ENCODE results near the gene SLC51A. TPM values are rescaled to one million over a fixed set of nuclear protein-coding genes. Genes with fewer than 3 reads are reported as not detected.
"Not testable (repeated sequence)": the region's sequence is repeated elsewhere in the genome, so short reads cannot be mapped to it uniquely, and the experiment has no call there.

SLC51A gene
- total RNA-seq, 4 donors from 2014 or later = 0.48 TPM; not detected in 3

DNA sequence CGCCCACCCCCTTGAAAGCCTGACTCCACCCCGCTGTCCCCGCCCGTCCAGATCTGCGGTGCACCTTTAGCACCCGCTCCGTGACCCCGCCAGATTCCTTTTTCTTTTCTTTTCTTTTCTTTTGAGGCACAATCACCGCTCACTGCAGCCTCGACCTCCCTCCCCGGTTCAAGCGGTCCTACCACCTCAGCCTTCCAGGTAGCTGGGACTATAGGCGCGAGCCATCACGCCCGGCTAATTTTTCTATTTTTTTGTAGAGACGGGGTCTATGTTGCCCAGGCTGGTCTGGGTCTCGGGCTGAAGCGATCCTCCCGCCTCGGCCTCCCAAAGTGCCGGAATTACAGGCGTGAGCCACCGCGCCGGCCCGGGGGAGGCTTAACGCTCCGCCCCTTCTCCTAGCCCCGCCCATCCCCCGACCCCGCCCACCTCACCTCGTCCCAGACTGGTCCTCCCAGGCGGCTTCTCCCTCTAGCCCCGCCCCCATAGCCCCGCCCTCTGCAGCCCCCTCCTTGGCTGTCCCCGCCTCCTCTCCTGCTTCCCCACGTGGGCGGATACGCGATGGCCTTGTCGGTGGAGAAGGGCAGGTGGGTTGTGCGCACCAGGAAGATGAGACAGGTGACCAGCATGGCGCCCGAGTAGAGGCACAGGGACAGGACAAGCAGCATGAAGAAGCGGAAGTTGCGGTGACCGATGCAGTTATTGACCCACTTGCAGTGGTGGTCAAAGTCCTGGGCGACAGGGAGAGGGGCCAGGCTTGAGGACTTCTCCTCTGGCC is 8.3 kb upstream of the SLC51A start:
- TF ChIP-seq, protein P1, sequence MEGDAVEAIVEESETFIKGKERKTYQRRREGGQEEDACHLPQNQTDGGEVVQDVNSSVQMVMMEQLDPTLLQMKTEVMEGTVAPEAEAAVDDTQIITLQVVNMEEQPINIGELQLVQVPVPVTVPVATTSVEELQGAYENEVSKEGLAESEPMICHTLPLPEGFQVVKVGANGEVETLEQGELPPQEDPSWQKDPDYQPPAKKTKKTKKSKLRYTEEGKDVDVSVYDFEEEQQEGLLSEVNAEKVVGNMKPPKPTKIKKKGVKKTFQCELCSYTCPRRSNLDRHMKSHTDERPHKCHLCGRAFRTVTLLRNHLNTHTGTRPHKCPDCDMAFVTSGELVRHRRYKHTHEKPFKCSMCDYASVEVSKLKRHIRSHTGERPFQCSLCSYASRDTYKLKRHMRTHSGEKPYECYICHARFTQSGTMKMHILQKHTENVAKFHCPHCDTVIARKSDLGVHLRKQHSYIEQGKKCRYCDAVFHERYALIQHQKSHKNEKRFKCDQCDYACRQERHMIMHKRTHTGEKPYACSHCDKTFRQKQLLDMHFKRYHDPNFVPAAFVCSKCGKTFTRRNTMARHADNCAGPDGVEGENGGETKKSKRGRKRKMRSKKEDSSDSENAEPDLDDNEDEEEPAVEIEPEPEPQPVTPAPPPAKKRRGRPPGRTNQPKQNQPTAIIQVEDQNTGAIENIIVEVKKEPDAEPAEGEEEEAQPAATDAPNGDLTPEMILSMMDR (IDR thresholded peaks at IDR 0.05) = no peak
- TF ChIP-seq POLR2A (IDR thresholded peaks at IDR 0.05) = no peak
- intact Hi-C loops (cut with DNase I; ENCODE audit: low total_unique reads) = no loop called here
- H3K27ac ChIP-seq = no peak overlapping the region
- H3K27me3 ChIP-seq = peaks cover 0 to 7% of the 10 kb centered on the region in 2 donors
- no peaks in the 10 kb centered on the region for H3K9me3 ChIP-seq
- no peaks in the 10 kb centered on the region for H3K4me1 ChIP-seq
- no peaks in the 10 kb centered on the region for H3K36me3 ChIP-seq
- DNase-seq = no peak
- H3K4me3 ChIP-seq = peak overlapping the region in 1 of 2 donors; percentile 26

GRCh38 chr3:196208942-196209695 is 7.2 kb upstream of the SLC51A start:
- no peak overlapping the region for H3K27ac ChIP-seq
- no peaks in the 10 kb centered on the region for H3K4me1 ChIP-seq
- no peaks in the 10 kb centered on the region for H3K9me3 ChIP-seq
- H3K36me3 ChIP-seq = no peaks in the 10 kb centered on the region
- TF ChIP-seq, protein P1 (IDR thresholded peaks at IDR 0.05) = no peak
- no peak for TF ChIP-seq POLR2A (IDR thresholded peaks at IDR 0.05)
- DNase-seq = no peak
- peaks cover 0 to 7% of the 10 kb centered on the region in 2 donors for H3K27me3 ChIP-seq
- no peak overlapping the region for H3K4me3 ChIP-seq
- intact Hi-C loops (cut with DNase I; ENCODE audit: low total_unique reads) = no loop called here

DNA sequence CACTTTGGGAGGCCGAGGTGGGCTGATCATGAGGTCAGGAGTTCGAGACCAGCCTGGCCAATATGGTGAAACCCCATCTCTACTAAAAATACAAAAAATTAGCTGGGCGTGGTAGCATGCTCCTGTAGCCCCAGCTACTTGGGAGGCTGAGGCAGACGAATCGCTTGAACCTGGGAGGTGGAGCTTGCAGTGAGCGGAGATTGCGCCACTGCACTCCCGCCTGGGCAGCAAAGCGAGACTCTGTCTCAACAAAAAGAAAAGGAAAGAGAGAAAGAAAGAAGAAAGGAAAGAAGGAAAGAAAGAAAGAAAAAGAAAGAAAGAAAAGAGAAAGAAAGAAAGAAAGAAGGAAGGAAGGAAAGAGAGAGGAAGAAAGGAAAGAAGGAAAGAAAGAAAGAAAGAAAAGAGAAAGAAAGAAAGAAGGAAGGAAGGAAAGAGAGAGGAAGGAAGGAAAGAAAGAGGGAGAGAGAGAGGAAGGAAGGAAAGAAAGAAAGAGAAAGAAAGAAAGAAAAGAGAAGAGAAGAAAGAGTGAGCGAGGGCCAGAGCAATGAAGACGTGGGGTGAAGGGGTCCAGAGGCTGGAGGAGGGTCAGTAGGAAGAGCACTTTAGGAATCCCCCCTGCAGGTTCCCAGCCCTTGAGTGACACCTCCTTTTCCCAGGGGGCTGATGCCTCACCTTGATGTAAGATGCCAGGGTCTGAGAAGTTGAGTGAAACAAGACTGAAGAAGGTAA is 6.2 kb upstream of the SLC51A start:
- H3K36me3 ChIP-seq; H3K9me3 ChIP-seq; H3K27ac ChIP-seq; H3K27me3 ChIP-seq; H3K4me1 ChIP-seq; DNase-seq; H3K4me3 ChIP-seq; intact Hi-C loops (cut with DNase I; ENCODE audit: low total_unique reads): not testable (repeated sequence)

- TF ChIP-seq, protein P1 (IDR thresholded peaks at IDR 0.05) = no peak
- TF ChIP-seq POLR2A (IDR thresholded peaks at IDR 0.05) = no peak
- Histone ChIP-seq H3K4me1 (no peaks in the 10 kb centered on the region), H3K36me3 (no peaks in the 10 kb centered on the region), H3K4me3 (no peak within 1 kb of the TSS), H3K9me3 (no peaks in the 10 kb centered on the region), H3K27me3 (peaks cover 0 to 7% of the 10 kb centered on the region in 2 donors), H3K27ac (no peak within 1 kb of the TSS)
- no peak for DNase-seq
- intact Hi-C loops (cut with DNase I; ENCODE audit: low total_unique reads) = no loop called here
Measured at GRCh38 chr3:196210673-196211556, 5.4 kb upstream of the SLC51A start, which contains the start of gene ZDHHC19. Gene ZDHHC19 (minus strand): TSS chr3:196211400. CDS start chr3:196211315, 85 bp downstream.

Data from uterus (tissue), 4 donors.